GM12873 (cell line): Measurements from ENCODE around the gene PLXND1.

Experiments
- TF ChIP-seq, protein P1 (sequence below): IDR thresholded peaks from 2 replicates; pipeline ENCODE4 v1.5.1; 2012; ENCODE audit warnings: low read depth, mild to moderate bottlenecking, moderate library complexity, low read length, control low read depth; ENCODE audit not compliant: insufficient read depth; ENCODE audit errors: missing control alignments

The PLXND1 gene

DNA sequence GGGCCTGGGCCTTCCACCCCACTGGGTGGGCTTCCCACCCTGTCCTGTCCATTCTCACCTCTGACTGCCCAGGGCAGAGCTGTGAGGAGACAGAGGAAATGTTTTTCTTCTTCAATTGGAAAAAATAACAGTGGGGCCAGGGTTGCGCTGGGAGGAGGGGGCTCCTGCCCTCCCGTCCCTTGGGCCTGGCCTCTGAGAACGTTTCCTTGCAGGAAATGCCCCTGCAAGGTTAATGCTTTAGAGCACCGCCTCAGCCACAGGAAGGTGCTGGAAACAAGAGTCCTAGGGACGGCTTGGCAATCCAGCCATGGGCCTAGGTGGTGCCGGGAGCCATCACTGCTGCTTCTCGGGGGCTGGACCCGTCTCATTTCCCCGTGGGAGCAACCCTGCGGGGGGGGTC is 3.8 kb upstream of the PLXND1 start:
- TF ChIP-seq, protein P1, sequence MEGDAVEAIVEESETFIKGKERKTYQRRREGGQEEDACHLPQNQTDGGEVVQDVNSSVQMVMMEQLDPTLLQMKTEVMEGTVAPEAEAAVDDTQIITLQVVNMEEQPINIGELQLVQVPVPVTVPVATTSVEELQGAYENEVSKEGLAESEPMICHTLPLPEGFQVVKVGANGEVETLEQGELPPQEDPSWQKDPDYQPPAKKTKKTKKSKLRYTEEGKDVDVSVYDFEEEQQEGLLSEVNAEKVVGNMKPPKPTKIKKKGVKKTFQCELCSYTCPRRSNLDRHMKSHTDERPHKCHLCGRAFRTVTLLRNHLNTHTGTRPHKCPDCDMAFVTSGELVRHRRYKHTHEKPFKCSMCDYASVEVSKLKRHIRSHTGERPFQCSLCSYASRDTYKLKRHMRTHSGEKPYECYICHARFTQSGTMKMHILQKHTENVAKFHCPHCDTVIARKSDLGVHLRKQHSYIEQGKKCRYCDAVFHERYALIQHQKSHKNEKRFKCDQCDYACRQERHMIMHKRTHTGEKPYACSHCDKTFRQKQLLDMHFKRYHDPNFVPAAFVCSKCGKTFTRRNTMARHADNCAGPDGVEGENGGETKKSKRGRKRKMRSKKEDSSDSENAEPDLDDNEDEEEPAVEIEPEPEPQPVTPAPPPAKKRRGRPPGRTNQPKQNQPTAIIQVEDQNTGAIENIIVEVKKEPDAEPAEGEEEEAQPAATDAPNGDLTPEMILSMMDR = no peak

DNA sequence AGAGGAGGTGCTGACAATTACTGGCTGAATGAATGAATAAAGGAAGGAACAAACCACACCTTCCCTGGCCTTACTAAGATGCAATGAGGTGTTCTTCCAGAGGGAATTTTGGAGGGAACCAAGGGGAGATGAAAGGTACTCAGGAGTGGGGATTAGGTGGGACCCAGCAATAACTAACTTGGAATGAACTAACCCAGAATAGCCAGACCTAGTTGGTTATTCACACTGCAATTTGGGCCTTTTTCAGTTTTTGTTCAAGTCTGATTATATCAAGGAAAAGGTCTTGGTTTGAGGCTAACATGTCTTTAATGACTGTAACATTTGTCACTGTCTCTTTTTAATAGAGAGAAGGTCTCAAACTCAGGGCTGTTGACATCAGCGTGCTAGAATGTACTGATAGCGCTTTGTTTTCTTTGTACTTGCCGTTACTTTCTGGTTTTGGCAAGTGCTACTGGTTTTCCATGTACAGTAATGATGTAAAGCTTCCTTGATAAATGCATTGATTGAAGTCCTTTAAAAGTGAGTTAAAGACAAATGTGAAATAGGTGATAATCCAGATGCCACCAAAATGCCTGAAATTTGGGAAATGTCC is 3.2 kb upstream of the PLXND1 start:
- TF ChIP-seq, protein P1 = no peak

DNA sequence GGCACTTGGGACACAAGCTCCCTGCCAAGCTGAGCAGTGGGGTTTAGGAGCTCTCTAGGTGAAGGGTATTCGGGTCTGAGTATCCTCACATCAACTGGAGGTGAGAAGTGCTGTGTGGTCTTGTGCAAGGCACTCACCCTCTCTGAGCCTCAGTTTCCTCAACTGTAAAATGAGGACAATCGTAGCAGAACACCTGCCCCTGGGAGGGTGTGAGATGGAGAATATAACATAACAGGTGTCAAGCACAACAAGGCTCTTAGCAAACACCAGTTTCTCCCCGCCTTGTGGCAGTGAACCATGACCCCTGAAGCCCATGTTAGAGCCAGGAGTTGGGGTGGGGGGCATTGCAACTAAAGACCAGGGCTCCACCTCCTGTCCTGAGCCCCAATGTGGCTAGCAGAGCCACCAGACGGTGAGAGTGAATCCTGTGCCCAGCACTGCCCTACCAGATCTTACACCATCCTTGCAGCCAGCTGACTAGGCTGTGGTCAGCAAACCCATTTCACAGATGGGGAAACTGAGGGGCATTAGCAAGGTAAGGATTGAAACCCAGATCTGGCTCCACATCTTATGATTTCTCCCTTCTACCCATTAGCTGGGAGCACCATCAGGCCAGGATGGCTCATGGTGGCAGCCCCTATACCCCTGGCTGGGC is 2.6 kb upstream of the PLXND1 start:
- TF ChIP-seq, protein P1 = no peak

DNA sequence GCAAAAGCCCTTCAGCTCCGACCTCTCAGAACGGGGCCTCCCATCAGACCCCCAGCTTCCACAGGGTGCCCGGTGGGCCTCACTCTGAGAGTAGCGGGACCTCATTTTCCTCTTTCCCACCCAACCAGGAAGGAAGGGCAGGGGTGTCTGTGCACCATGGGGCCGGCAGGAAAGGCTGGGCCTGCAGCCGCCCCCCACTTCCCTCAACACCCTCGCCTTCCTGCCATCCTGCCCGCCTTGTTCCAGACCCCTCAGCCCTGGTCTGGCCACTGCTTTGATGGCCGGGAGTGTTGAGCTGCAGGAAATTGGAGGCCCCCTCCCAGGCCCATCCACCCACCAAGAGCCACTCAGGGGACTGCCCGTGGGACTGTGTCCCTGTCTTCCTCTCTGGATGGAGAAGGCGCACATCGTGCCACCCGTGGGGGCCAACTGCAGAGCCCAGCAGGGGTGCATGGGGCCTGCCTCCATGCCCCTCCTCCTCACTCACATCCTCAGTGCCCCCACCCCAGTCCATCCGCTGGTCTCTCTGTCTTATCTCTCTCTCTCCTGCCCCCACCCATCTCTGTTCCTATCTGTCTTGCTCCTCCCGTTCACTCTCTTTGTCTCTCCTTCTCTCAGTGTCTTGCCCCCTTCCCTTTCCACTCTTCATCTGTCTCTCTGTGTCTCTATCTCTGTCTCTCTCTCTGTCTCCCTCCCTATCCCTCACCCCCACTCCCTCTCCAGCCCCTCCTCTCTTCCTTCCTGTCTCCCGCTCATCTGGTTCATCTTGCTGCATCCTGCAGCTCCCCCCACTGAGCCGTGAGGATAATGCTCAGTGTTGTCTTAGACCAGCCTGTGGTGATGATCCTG is 1.8 kb upstream of the PLXND1 start:
- TF ChIP-seq, protein P1 = no peak

DNA sequence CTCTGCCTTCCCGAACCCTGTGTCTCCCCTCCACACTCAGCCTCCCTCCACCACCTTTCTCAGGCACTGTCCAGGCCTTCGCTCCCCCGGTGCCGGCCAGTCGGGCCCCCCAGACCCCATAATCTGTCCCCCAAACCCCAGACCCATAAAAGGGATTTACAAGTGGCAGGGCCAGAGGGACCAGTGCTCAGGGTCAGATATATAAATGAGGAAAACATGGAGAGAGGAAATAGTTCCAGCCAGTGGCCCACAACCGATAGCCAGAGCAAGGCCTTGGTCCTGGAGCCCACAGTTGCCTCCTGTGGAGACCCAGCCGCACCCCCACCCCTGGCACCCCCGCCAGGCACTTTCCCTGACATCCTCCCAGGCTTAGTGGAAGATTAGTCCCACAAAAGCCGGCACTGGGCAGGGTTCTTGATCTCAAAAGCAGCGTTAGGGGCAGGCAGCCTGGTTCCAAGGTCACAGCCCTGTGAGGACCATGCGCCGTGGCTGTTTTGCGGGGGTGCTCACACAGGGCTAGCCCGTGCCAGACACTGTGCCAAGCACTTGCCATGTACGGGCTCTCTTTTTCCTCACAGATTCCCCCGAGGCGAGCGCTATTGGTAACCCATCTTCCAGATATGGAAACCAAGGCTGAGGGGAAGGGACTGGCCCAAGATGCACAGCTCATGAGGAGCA is 1.1 kb upstream of the PLXND1 start:
- TF ChIP-seq, protein P1 = no peak

DNA sequence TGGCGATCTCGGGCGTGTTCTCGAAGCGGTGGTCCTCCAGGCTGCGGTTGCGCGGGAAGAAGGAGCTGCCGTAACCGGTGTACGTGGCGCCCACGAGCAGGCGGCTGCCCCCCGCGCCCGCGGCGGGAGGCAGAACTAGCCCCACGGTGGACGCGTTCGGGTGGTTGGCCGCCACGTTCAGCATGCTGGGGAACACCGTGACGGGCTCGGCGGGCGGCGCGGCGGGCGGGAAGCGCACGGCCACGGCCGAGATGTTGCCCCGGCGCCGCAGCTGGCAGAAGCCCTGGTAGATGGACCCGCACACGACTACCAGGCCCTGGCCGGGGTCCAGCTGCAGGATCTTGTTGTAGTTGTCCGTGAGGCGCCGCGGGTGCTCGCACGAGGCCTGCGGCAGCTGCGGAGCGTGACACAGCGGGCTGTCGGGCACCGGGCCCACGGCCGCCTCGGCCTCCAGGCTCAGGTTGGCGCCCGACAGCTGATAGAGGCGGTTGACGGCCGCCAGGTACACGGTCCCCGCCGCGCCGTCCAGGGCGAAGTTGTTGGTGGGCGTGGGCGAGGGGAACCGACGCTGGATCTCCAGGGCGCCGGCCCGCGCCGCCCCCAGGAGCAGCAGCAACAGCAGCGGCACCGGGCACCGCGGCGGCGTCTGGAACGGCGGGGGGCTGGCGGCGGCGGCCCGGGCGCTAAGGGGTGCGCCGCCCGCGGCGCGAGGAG is 397 bp downstream of the PLXND1 start:
- TF ChIP-seq, protein P1 = no peak
